ENCODE measurements around the gene CSPG4.
"Not testable (repeated sequence)": the region's sequence is repeated elsewhere in the genome, so short reads cannot be mapped to it uniquely, and the experiment has no call there.

Gene CSPG4

GRCh38 chr15:75682181-75683135, 30.2 kb downstream of the CSPG4 start:
- Histone ChIP-seq H3K4me2 (ENCODE audit: insufficient read depth, low read length, poor library complexity, severe bottlenecking) (no peak overlapping the region), H4K8ac (ENCODE audit: low read depth, low read length) (peak overlapping the region; percentile 82), H2BK5ac (ENCODE audit: low read length) (no peak overlapping the region), H4K91ac (ENCODE audit: low read depth, low read length, poor library complexity) (no peak overlapping the region), H2AFZ (ENCODE audit: low read length) (no peak overlapping the region), H3K9me3 (replicated peaks in 1 of 2; ENCODE audit: control insufficient read depth in 2 of 2, insufficient read depth in 1 of 2, low read depth in 1 of 2, low read length in 2 of 2) (no peaks in the 10 kb centered on the region), H3K27me3 (ENCODE audit: control insufficient read depth in 3 of 3, insufficient read depth in 3 of 3, low read depth in 1 of 3, low read length in 3 of 3) (no peaks in the 10 kb centered on the region), H2BK15ac (ENCODE audit: low read length) (peak overlapping the region; percentile 37), H3K36me3 (replicated peaks in 1 of 2; ENCODE audit: control insufficient read depth in 2 of 2, insufficient read depth in 2 of 2, low read length in 2 of 2) (no peaks in the 10 kb centered on the region), H3K23ac (ENCODE audit: low read depth, low read length, poor library complexity) (no peak overlapping the region), H2BK12ac (ENCODE audit: low read length) (peak overlapping the region; percentile 41), H3K4me1 (ENCODE audit: control insufficient read depth in 2 of 2, insufficient read depth in 1 of 2, low read depth in 1 of 2, low read length in 2 of 2) (peaks cover 9 to 10% of the 10 kb centered on the region in 2 donors), H3K14ac (ENCODE audit: low read length) (no peak overlapping the region), H3K27ac (replicated peaks; ENCODE audit: low read length) (no peak overlapping the region), H3K9ac (ENCODE audit: low read depth, low read length, poor library complexity) (peak overlapping the region; percentile 30), H3K4ac (ENCODE audit: low read length) (no peak overlapping the region), H2BK120ac (ENCODE audit: low read depth, low read length) (no peak overlapping the region), H3K4me3 (ENCODE audit: low read length in 2 of 2) (no peak overlapping the region), H3K18ac (ENCODE audit: low read length) (peak overlapping the region; percentile 27), H2AK5ac (ENCODE audit: low read depth, low read length) (peak overlapping the region; percentile 33), H3K79me1 (ENCODE audit: low read depth, low read length) (no peaks in the 10 kb centered on the region)
- no CpG with 5 or more reads among the region's 40 CpGs for WGBS, 2 donors (ENCODE audit: extremely low coverage in 2 of 2, insufficient read length in 2 of 2, insufficient replicate concordance in 1 of 2)
- no peak for DNase-seq (ENCODE audit: low spot score)

- Histone ChIP-seq H2BK120ac (ENCODE audit: low read depth, low read length) (no peak overlapping the region), H2BK5ac (ENCODE audit: low read length) (no peak overlapping the region), H2AK5ac (ENCODE audit: low read depth, low read length) (peak overlapping the region; percentile 86), H3K27ac (replicated peaks; ENCODE audit: low read length) (no peak overlapping the region), H3K4me1 (ENCODE audit: control insufficient read depth in 2 of 2, insufficient read depth in 1 of 2, low read depth in 1 of 2, low read length in 2 of 2) (peaks cover 13 to 15% of the 10 kb centered on the region in 2 donors), H3K36me3 (replicated peaks in 1 of 2; ENCODE audit: control insufficient read depth in 2 of 2, insufficient read depth in 2 of 2, low read length in 2 of 2) (no peaks in the 10 kb centered on the region), H3K9ac (ENCODE audit: low read depth, low read length, poor library complexity) (no peak overlapping the region), H3K9me3 (replicated peaks in 1 of 2; ENCODE audit: control insufficient read depth in 2 of 2, insufficient read depth in 1 of 2, low read depth in 1 of 2, low read length in 2 of 2) (no peaks in the 10 kb centered on the region), H3K4ac (ENCODE audit: low read length) (no peak overlapping the region), H3K14ac (ENCODE audit: low read length) (no peak overlapping the region), H2BK15ac (ENCODE audit: low read length) (no peak overlapping the region), H3K18ac (ENCODE audit: low read length) (no peak overlapping the region), H3K23ac (ENCODE audit: low read depth, low read length, poor library complexity) (no peak overlapping the region), H4K8ac (ENCODE audit: low read depth, low read length) (no peak overlapping the region), H3K4me3 (ENCODE audit: low read length in 2 of 2) (no peak overlapping the region), H3K27me3 (ENCODE audit: control insufficient read depth in 3 of 3, insufficient read depth in 3 of 3, low read depth in 1 of 3, low read length in 3 of 3) (no peaks in the 10 kb centered on the region), H3K4me2 (ENCODE audit: insufficient read depth, low read length, poor library complexity, severe bottlenecking) (no peak overlapping the region), H3K79me1 (ENCODE audit: low read depth, low read length) (no peaks in the 10 kb centered on the region), H2BK12ac (ENCODE audit: low read length) (no peak overlapping the region), H4K91ac (ENCODE audit: low read depth, low read length, poor library complexity) (no peak overlapping the region), H2AFZ (ENCODE audit: low read length) (peak overlapping the region; percentile 15)
- no CpG with 5 or more reads among the region's 11 CpGs for WGBS, 2 donors (ENCODE audit: extremely low coverage in 2 of 2, insufficient read length in 2 of 2, insufficient replicate concordance in 1 of 2)
- DNase-seq (ENCODE audit: low spot score) = no peak
Measured at GRCh38 chr15:75680007-75680789, 32.5 kb downstream of the CSPG4 start.

- H3K4me3 ChIP-seq (ENCODE audit: low read length in 2 of 2); H2BK5ac ChIP-seq (ENCODE audit: low read length); H4K8ac ChIP-seq (ENCODE audit: low read depth, low read length); H4K91ac ChIP-seq (ENCODE audit: low read depth, low read length, poor library complexity); H3K14ac ChIP-seq (ENCODE audit: low read length); DNase-seq (ENCODE audit: low spot score); H3K27me3 ChIP-seq (ENCODE audit: control insufficient read depth in 3 of 3, insufficient read depth in 3 of 3, low read depth in 1 of 3, low read length in 3 of 3); H3K9me3 ChIP-seq (replicated peaks in 1 of 2; ENCODE audit: control insufficient read depth in 2 of 2, insufficient read depth in 1 of 2, low read depth in 1 of 2, low read length in 2 of 2); H2BK15ac ChIP-seq (ENCODE audit: low read length); H3K18ac ChIP-seq (ENCODE audit: low read length); H2AK5ac ChIP-seq (ENCODE audit: low read depth, low read length); H3K79me1 ChIP-seq (ENCODE audit: low read depth, low read length); H3K36me3 ChIP-seq (replicated peaks in 1 of 2; ENCODE audit: control insufficient read depth in 2 of 2, insufficient read depth in 2 of 2, low read length in 2 of 2); H3K4me2 ChIP-seq (ENCODE audit: insufficient read depth, low read length, poor library complexity, severe bottlenecking); H3K27ac ChIP-seq (replicated peaks; ENCODE audit: low read length); H2AFZ ChIP-seq (ENCODE audit: low read length); H2BK120ac ChIP-seq (ENCODE audit: low read depth, low read length); H3K23ac ChIP-seq (ENCODE audit: low read depth, low read length, poor library complexity); H3K4ac ChIP-seq (ENCODE audit: low read length); H3K9ac ChIP-seq (ENCODE audit: low read depth, low read length, poor library complexity); H2BK12ac ChIP-seq (ENCODE audit: low read length): not testable (repeated sequence)
- H3K4me1 ChIP-seq (ENCODE audit: control insufficient read depth in 2 of 2, insufficient read depth in 1 of 2, low read depth in 1 of 2, low read length in 2 of 2) = peaks cover 10 to 15% of the 10 kb centered on the region in 2 donors
- WGBS, 2 donors (ENCODE audit: extremely low coverage in 2 of 2, insufficient read length in 2 of 2, insufficient replicate concordance in 1 of 2) = no CpG with 5 or more reads among the region's 6 CpGs
Measured at GRCh38 chr15:75678324-75678690, 34.3 kb downstream of the CSPG4 start.

All from neuronal stem cell (in vitro differentiated cells).